ENCODE results near the gene PHLDB3. TPM values are rescaled to one million over a fixed set of nuclear protein-coding genes. Genes with fewer than 3 reads are reported as not detected.

PHLDB3 gene
- total RNA-seq, 2 donors from 2014 or later = 24.2 to 40.5 TPM

DNA sequence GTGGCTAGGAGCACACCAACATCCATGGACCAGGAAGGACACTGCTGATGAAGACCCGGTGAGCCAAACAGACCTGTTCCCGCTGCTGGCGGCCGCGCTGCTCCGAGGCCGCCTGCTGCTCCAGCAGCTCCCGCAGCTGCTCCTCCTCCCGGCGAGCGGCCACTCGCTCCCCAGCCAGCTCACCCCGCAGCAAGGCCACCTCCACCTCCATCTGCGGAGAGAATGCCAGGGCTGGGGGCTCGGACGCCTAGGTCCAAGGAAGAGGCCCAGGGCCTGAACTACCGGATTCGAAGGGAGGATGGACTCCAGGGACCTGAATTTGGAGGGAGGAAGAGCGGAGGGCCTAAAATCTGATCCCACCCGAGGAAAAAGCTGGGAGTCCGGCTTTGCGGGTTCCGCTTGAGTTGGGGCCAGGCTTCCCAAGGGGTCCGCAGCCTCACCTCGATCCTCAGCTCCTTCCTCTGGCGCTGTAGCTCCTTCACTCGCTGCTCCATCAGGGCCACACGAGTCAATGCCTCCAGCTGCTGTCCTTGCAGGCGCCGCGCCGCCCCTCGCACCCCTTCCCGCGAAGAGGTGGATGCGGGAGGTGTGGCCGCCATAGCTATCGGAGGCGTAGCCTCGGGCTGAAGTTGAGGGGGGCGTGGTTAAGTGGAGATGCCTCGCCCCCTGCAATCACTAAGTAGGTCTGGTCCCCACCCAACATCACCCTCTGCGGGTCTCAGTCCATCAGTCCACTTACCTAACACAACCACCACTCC, 2.7 kb downstream of the PHLDB3 start:
- Mint-ChIP-seq H3K36me3 (ENCODE audit: low read depth) (peaks cover 18% of the 10 kb centered on the region), H3K27ac (no peak overlapping the region), H3K4me3 (no peak overlapping the region), H3K27me3 (no peaks in the 10 kb centered on the region), H3K4me1 (peaks cover 34% of the 10 kb centered on the region)
- no peaks in the 10 kb centered on the region for H3K9me3 ChIP-seq (ENCODE audit: control insufficient read depth, low read length, poor library complexity, severe bottlenecking)
- no peak for DNase-seq
- no peak for ATAC-seq

DNA sequence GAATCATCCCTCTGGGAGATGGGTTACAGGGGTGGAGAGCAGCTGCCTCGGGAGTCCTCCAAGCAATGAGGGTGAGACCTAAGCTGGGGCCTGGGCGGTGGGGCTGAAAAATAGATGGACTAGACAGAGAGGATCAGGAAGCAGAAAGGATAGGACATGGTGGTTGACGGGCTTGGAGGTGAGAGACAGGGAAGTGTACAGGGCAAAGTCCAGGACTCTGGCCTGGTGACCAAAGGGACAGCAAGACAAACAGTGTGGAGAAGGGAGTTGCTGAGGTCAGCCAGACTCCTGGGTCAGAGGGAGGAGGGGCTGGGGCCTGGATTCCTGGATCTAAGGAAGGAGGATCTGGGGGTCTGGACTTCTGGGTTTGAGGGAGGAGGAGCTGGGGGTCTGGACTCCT, 5.5 kb downstream of the PHLDB3 start:
- no peaks in the 10 kb centered on the region for H3K27me3 Mint-ChIP-seq
- ATAC-seq (no peak), DNase-seq (no peak)
- peak overlapping the region; percentile 63 for H3K27ac Mint-ChIP-seq
- H3K36me3 Mint-ChIP-seq (ENCODE audit: low read depth) = peaks cover 23% of the 10 kb centered on the region
- no peak overlapping the region for H3K4me3 Mint-ChIP-seq
- H3K4me1 Mint-ChIP-seq = peaks cover 29% of the 10 kb centered on the region
- no peaks in the 10 kb centered on the region for H3K9me3 ChIP-seq (ENCODE audit: control insufficient read depth, low read length, poor library complexity, severe bottlenecking)

DNA sequence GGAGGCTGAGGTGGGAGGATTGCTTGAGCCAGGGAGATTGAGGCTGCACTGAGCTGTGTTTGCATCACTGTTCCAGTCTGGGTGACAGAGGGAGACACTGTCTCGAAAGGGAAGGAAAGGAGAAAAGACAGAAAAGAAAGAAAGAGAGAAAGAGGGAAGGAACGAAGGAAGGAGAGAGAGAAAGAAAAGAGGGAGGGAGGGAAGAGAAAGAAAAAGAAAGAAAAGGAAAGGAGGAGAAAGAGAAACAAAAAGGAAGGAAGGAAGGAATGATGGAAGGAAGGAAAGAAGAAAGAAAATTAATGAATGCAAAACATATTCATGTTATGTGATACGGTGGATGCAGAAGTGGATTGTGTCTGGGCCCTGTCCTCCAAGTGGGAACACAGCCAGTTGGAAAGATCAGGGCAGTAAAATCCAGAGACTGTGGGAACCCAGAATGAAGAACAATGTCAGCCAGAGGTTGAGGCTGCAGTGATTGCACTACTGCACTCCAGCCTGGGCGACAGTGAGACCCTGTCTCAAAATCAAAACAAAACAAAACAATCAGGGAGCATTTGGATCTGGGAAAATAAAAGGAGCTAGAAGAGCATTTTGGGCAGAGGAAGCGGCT, 6.2 kb downstream of the PHLDB3 start:
- H3K36me3 Mint-ChIP-seq (ENCODE audit: low read depth) = peaks cover 23% of the 10 kb centered on the region
- DNase-seq = no peak
- peaks cover 24% of the 10 kb centered on the region for H3K4me1 Mint-ChIP-seq
- H3K27ac Mint-ChIP-seq = peak overlapping the region; percentile 63
- H3K27me3 Mint-ChIP-seq = no peaks in the 10 kb centered on the region
- ATAC-seq = no peak
- no peaks in the 10 kb centered on the region for H3K9me3 ChIP-seq (ENCODE audit: control insufficient read depth, low read length, poor library complexity, severe bottlenecking)
- H3K4me3 Mint-ChIP-seq = no peak overlapping the region

- no peaks in the 10 kb centered on the region for H3K27me3 Mint-ChIP-seq
- no peak overlapping the region for H3K27ac Mint-ChIP-seq
- H3K36me3 Mint-ChIP-seq (ENCODE audit: low read depth) = peaks cover 20% of the 10 kb centered on the region
- H3K4me1 Mint-ChIP-seq = peaks cover 15% of the 10 kb centered on the region
- no peak overlapping the region for H3K4me3 Mint-ChIP-seq
- ATAC-seq = no peak
- DNase-seq = no peak
- no peaks in the 10 kb centered on the region for H3K9me3 ChIP-seq (ENCODE audit: control insufficient read depth, low read length, poor library complexity, severe bottlenecking)
These were observed 7.6 kb downstream of the PHLDB3 start for GRCh38 chr19:43496960-43497359.

DNA sequence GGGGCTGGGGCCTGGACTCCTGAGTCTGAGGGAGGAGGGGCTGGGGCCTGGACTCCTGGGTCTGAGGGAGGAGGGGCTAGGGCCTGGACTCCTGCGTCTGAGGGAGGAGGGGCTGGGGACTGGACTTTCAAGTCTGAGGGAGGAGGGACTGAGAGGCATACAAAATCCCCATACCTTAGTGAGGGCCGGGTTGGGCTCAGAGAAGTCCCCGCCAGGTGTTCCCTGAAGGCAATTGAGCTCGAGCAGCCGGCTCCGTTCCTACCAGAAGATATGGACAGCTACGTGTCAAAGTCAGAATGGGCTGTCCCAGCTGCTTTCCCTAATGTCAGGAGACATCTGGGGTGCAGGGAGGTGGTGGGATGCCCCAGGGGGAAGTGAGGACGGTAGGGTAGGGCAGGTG, 9.5 kb downstream of the PHLDB3 start:
- no peak overlapping the region for H3K4me3 Mint-ChIP-seq
- H3K36me3 Mint-ChIP-seq (ENCODE audit: low read depth) = peaks cover 18% of the 10 kb centered on the region

GRCh38 chr19:43490759-43491158, 13.8 kb downstream of the PHLDB3 start:
- ATAC-seq (no peak), DNase-seq (no peak)
- Mint-ChIP-seq H3K4me1 (peaks cover 5% of the 10 kb centered on the region), H3K27ac (no peak overlapping the region), H3K4me3 (no peak overlapping the region), H3K27me3 (no peaks in the 10 kb centered on the region), H3K36me3 (ENCODE audit: low read depth) (peaks cover 3% of the 10 kb centered on the region)
- no peaks in the 10 kb centered on the region for H3K9me3 ChIP-seq (ENCODE audit: control insufficient read depth, low read length, poor library complexity, severe bottlenecking)

More for the DNA sequence above, 9.5 kb downstream of the PHLDB3 start:
- Mint-ChIP-seq H3K27me3 (no peaks in the 10 kb centered on the region), H3K27ac (no peak overlapping the region), H3K4me1 (peaks cover 13% of the 10 kb centered on the region)
- DNase-seq (no peak), ATAC-seq (no peak)
- H3K9me3 ChIP-seq (ENCODE audit: control insufficient read depth, low read length, poor library complexity, severe bottlenecking) = no peaks in the 10 kb centered on the region

- Mint-ChIP-seq H3K27ac (peak overlapping the region; percentile 89), H3K4me3 (no peak overlapping the region), H3K27me3 (no peaks in the 10 kb centered on the region)
These were observed 14.5 kb downstream of the PHLDB3 start for GRCh38 chr19:43489979-43490599.

DNA sequence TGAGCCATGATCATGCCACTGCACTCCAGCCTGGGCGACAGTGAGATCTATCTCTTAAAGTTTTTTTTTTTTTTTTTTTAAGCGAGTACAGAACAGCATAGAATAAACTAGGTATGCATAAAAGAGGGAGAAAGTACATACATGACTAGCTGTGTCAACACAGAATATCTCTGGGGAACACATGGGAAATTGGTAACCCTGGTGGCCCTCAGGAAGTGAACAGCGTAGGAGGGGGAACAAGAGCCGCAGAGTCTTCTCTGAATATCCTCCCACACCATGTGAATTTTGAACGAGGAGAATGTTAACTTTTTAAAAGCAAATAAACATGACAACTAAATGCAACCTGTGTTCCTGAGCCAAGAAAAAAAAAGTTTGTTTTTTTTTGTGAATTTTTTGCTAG, 15.2 kb downstream of the PHLDB3 start:
- H3K4me1 Mint-ChIP-seq = peaks cover 2% of the 10 kb centered on the region
- no peak for ATAC-seq
- no peak for DNase-seq
- no peaks in the 10 kb centered on the region for H3K27me3 Mint-ChIP-seq
- H3K36me3 Mint-ChIP-seq (ENCODE audit: low read depth) = no peaks in the 10 kb centered on the region
- H3K4me3 Mint-ChIP-seq = no peak overlapping the region
- H3K9me3 ChIP-seq (ENCODE audit: control insufficient read depth, low read length, poor library complexity, severe bottlenecking) = no peaks in the 10 kb centered on the region
- H3K27ac Mint-ChIP-seq = peak overlapping the region; percentile 89

More at GRCh38 chr19:43489979-43490599, 14.5 kb downstream of the PHLDB3 start:
- no peak for DNase-seq
- Mint-ChIP-seq H3K36me3 (ENCODE audit: low read depth) (no peaks in the 10 kb centered on the region), H3K4me1 (peaks cover 2% of the 10 kb centered on the region)
- no peaks in the 10 kb centered on the region for H3K9me3 ChIP-seq (ENCODE audit: control insufficient read depth, low read length, poor library complexity, severe bottlenecking)
- ATAC-seq = no peak

GRCh38 chr19:43488179-43488578, 16.4 kb downstream of the PHLDB3 start:
- no peak for DNase-seq
- no peak overlapping the region for H3K4me3 Mint-ChIP-seq
- no peak overlapping the region for H3K27ac Mint-ChIP-seq
- no peaks in the 10 kb centered on the region for H3K9me3 ChIP-seq (ENCODE audit: control insufficient read depth, low read length, poor library complexity, severe bottlenecking)
- ATAC-seq = no peak
- peaks cover 2% of the 10 kb centered on the region for H3K4me1 Mint-ChIP-seq
- no peaks in the 10 kb centered on the region for H3K27me3 Mint-ChIP-seq
- H3K36me3 Mint-ChIP-seq (ENCODE audit: low read depth) = no peaks in the 10 kb centered on the region

- H3K9me3 ChIP-seq (ENCODE audit: control insufficient read depth, low read length, poor library complexity, severe bottlenecking) = no peaks in the 10 kb centered on the region
- Mint-ChIP-seq H3K4me3 (no peak overlapping the region), H3K4me1 (peaks cover 2% of the 10 kb centered on the region), H3K27ac (no peak overlapping the region), H3K27me3 (no peaks in the 10 kb centered on the region), H3K36me3 (ENCODE audit: low read depth) (no peaks in the 10 kb centered on the region)
- no peak for ATAC-seq
- DNase-seq = no peak
These were observed 18.1 kb downstream of the PHLDB3 start for GRCh38 chr19:43486412-43486811.

- DNase-seq = no peak
- no peaks in the 10 kb centered on the region for H3K36me3 Mint-ChIP-seq (ENCODE audit: low read depth)
- no peaks in the 10 kb centered on the region for H3K9me3 ChIP-seq (ENCODE audit: control insufficient read depth, low read length, poor library complexity, severe bottlenecking)
- H3K27me3 Mint-ChIP-seq = no peaks in the 10 kb centered on the region
- H3K27ac Mint-ChIP-seq = no peak overlapping the region
- no peak for ATAC-seq
- peaks cover 2% of the 10 kb centered on the region for H3K4me1 Mint-ChIP-seq
- no peak overlapping the region for H3K4me3 Mint-ChIP-seq
These were observed 18.6 kb downstream of the PHLDB3 start for GRCh38 chr19:43485951-43486350.

GRCh38 chr19:43483281-43483680, 21.3 kb downstream of the PHLDB3 start:
- ATAC-seq = no peak
- DNase-seq = no peak

GRCh38 chr19:43482193-43482592, 22.4 kb downstream of the PHLDB3 start:
- ATAC-seq (no peak), DNase-seq (no peak)
- Mint-ChIP-seq H3K27ac (no peak overlapping the region), H3K4me3 (no peak overlapping the region), H3K27me3 (no peaks in the 10 kb centered on the region), H3K36me3 (ENCODE audit: low read depth) (peaks cover 5% of the 10 kb centered on the region), H3K4me1 (peaks cover 3% of the 10 kb centered on the region)
- H3K9me3 ChIP-seq (ENCODE audit: control insufficient read depth, low read length, poor library complexity, severe bottlenecking) = no peaks in the 10 kb centered on the region

More at GRCh38 chr19:43483281-43483680, 21.3 kb downstream of the PHLDB3 start:
- H3K9me3 ChIP-seq (ENCODE audit: control insufficient read depth, low read length, poor library complexity, severe bottlenecking) = no peaks in the 10 kb centered on the region
- Mint-ChIP-seq H3K27me3 (no peaks in the 10 kb centered on the region), H3K4me3 (no peak overlapping the region), H3K4me1 (no peaks in the 10 kb centered on the region), H3K27ac (no peak overlapping the region), H3K36me3 (ENCODE audit: low read depth) (no peaks in the 10 kb centered on the region)

Measured in T-helper 17 cell (primary cell).